DMS53 (cell line): ENCODE measurements around the gene OR8B8.
"Not testable (repeated sequence)": the region's sequence is repeated elsewhere in the genome, so short reads cannot be mapped to it uniquely, and the experiment has no call there.

Experiments used
- DNase-seq: peaks from one replicate; lab custom pipeline; 2025; lab: John Stamatoyannopoulos, UW

Gene OR8B8, protein sequence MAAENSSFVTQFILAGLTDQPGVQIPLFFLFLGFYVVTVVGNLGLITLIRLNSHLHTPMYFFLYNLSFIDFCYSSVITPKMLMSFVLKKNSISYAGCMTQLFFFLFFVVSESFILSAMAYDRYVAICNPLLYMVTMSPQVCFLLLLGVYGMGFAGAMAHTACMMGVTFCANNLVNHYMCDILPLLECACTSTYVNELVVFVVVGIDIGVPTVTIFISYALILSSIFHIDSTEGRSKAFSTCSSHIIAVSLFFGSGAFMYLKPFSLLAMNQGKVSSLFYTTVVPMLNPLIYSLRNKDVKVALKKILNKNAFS

DNA sequence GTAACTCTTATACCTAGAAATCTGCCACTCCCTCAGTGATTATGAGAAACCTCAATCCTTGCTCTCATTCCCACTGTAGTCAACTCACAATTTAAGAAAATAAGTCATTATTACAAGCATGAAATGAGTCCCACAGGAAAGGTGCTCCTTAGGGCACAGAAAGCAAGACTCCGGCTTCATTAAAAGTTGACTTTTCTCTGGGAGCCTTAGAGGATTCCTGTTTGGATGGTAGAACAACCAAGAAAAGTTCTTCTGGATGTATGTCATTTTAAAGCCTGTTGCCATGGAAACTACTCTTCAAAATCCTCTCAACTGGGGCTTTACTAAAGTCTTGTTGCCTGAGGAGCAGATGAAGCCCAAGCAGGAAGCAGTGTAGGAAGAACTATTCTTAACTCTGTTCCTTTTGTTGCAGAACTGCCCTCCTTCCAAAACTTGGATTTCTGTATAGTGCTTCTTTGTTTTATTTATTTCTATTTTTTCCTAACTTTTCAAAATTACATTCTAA lies at the start of gene OR8B8:
Gene OR8B8 (minus strand): TSS at position 51 of the 505 bp plus-strand sequence. CDS start 4,611 bp downstream, outside the sequence.
- DNase-seq, result no peak

DNA sequence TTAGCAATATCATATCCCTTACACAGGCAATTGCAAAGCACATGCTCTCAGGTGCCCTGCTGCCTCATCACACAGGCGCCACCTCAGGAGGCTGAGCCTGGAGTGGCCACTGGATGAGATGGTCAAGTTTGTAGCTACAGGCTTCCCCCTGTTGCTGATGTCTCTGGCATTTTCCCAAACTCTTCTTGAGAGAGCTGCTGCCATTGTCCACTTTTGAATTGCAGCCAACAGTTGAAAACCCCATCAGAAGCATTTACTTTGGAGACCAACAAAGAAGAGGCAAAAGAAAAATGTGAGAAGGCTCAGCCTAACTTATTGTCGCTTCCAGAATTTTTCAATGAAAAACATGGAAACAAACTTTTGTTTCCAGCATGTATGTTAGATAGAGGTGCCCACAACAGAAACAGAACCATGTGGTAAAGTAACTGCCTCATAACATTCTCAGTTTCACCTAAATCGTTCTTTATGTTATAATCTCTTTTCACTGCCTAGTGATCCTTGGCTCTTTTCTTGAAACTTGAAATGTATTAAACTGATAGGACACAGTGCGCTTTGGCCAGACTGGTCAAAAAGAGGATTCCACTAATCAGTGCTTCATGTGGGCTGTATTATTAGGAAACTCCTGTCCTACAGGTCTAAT lies 47.6 kb upstream of the OR8B8 start:
- no peak for DNase-seq

DNA sequence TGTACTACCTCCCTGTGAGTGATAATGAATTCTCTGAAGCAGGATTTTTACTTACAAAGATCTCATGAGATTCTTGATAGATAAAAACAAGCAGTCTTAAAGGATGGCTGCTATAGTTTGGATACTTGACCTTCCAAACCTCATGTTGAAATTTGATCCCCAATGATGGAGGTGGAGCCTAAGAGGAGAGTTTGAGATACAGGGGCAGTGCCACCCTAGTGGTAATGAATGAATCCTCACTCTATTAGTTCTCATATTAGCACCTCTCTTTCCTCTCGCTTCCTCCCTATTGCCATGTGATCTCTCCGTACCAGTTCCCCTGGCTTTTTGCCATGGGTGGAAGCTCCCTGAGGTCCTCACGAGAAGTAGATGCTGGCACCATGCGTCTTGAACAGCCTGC lies 37.9 kb upstream of the OR8B8 start:
- peak; percentile 16 for DNase-seq

DNA sequence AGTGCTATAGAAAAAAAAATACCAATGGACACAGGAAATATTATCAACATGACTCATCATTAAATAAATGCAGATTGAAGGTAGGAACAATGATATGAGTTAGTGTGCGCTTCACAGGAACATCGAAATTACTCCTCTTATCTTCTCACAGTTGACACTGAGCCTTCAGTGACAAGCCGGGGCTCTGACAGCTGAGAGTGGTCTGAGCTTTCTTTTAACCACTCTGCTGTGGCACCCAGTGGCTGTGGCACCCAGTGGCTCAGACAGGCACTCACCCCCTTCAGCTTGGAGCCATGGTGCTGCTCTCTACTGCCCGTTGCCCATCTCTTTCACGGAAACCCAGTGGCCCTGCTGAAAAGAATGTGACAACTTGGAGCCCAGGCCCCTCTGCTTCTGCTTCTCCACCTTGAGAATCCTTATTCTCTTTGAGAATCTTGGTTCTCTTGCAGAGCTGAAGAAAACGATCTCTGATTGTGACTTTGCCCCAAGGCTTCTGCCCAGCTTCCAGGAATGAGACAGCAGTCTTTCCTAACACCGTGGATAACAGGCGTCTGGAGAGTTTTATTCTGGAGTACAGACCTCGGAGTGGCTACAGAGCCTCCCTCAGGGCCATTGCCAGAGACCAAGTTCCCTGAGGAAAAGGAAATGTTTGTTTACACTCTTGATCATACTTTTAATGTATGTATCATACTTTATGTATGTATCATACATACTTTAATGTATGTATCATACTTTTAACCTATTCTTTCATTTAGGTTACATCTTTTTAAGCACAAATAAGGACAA lies 37.1 kb upstream of the OR8B8 start:
- peak; percentile 55 for DNase-seq

DNA sequence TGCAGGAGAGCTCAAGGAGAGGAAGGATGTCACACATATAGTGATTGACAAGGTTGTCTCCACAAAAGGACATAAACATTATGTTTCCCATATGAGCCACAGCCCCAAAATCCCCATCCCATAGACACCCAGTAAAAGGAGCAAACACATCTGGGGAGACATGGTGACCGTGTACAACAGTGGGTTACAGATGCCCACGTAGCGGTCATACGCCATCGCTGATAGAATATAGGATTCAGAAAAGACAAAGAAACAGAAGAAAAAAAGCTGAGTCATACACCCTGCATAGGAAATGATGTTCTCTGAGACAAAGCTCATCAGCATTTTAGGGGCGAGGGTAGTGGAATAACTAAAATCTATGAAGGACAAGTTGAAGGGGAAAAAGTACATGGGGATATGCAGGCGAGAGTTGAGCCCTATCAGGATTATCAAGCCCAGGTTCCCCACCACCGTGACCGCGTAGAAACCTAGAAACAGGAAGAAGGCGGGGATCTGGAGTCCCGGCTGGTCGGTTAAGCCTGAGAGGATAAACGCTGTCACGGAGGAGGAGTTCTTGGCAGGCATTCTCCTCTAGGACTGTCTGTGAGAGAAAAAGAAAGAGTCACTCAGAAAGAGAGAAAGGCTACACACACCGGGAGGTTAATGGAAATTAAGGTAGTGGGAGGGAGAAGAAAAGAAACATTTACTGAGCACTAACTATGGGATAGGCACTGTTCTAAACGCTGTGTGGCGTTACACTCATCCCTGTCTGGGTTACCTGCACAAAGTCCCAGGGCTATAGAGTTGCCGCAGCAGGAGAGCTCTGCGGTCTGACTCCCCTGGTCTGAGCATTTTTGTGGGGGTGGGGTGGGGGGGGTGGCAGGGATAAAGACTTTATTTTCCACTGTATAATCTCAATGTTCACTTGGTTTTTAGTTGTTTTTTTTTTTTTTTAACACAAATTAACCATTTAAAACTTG lies 36.1 kb upstream of the OR8B8 start:
- DNase-seq, result peak; percentile 94

DNA sequence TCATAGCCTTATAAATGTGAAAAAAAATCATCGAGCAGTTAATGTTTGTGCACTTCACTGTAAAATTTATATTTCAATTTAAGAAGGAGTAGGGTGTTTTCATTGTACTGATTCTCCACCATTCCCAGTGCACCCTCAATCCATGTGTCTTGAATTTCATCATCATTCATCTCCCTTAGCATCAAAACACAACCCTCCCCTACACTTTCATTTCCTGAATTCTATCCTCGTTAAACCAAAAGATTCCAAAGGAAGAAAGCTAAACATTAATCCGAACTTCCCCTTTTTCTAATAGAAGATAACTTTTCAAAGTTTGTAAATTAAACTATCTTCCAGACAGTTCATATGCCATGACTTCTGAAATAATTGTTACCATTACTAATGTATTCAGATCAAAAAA lies 34.1 kb upstream of the OR8B8 start:
- no peak for DNase-seq

DNA sequence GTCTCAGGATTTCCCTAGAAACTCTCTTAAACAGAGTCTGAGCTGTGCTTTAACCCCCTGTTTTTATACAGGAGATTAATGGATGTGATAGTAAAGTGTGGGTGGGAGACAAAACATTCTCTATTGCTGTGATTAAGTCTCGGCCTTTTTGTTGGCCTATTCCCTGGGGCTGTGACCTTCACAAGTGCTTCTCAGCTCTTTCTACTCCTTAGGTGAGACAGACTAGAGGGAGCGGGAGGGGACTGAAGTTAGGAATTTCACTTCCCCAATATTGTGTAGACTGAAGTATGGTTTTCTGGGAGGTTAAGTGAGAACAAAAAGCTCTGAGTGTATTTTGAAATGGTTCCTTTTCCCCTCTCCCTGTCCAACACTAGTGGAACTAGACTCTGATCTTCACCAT lies 29.8 kb upstream of the OR8B8 start:
- DNase-seq, result no peak

DNA sequence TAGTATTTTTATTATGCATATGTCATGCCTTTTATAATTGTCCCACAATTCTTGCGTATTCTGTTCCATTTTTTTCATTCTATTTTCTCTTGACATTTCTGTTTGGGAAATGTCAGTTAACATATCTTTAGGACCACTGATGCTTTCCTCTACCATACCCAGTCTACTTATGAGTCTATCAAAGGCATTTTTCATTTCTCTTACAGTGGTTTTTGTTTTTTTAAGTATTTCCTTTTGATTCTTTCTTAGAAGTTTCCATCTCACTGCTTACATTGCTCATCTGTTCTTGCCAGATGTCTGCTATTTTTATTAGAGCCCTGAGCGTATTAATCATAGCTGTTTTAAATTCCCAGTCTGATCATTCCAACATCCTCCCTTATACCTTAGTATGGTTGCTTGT lies 29.3 kb upstream of the OR8B8 start:
- DNase-seq, result no peak

DNA sequence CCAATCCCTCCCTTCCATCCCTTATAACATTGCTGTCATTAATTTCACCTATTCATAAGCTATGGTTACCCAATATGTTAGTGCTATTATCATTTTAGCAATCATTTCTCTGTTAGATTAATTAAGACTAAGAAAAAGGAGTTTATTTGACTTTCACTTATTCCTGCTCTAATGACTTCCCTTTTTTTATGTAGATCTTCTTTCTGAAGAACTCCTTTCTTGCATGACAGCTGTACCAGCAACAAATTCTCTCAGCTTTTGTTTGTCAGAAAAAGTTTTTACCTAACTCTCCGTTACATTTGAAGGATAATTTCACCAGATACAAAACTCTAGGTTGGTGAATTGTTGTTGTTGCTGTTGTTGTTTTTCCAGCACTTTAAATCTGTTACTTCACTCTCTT lies 28.6 kb upstream of the OR8B8 start:
- DNase-seq, result no peak

DNA sequence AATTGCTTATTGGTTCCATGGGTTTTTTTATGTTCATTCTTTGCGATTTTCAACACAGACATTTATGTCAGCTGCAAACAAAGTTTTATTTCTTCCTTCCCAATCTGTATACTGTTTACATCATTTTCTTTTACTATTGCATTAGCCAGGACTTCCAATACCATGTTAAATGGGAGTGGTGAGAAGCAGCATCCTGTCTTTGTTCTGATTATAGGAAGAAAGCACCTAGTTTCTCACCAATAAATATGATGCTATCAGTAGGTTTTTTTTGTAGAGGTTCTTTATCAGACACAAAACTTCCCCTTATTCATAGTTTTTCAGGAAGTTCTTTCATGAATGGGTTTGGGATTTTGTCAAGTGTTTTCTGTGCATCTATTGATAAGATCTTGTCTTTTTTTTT lies 28.0 kb upstream of the OR8B8 start:
- DNase-seq, result no peak

DNA sequence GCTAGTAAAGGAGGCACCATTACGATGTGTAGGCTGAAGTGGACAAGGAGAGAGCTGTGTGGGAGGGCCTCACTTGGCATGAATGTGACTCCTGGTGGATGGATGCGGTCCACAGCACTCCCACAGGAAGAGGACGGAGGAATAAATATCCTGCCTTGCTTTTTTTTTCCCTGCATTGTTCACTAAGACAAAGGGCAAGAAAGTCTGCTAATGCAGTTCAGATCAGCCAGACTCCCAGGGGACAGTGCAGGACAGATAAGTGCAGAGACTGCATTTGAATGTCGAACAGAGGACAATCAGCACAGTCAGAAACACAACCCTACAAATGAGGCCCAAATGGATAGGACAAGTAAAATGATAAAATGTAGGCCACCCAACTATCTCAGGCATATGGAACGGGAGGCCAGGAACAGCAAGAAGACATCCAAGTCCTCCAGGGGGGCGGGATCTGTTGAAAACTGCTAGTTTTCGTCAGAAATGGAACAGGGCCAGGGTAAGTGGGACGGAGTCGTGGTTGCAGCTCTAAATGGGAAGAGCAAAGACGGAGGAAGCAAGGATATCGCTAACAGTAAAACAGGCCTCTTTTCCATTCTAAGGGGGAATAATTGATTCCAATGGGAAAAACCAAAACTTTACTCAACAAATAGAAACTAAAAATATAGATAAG lies 25.2 kb upstream of the OR8B8 start:
- DNase-seq, result no peak

DNA sequence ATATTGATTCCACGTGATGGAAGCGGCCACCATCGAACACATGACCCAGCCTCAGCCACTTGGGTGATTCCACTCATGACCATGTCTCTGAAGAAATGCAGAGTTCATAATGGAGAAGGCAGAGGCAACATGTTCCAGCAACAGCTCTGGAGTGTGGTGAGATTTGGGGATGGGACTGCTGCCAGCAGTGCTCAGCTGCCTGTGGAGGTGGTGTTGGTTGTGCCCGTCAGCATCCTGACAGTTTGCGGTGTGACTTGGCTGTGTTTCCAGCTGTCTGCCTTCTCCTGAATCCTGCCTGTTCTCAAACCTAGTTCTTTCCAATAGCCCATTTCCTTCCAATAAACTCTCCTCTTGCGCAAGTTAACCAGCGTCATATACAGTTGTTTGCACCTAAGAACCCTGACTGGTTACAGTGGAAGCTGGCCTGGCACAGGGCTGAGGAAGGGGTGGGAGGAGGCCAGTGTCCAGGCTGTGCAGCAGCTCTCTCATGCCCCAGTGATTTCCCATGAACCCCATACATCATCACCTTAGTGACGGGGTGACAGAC lies 22.0 kb upstream of the OR8B8 start:
- no peak for DNase-seq

DNA sequence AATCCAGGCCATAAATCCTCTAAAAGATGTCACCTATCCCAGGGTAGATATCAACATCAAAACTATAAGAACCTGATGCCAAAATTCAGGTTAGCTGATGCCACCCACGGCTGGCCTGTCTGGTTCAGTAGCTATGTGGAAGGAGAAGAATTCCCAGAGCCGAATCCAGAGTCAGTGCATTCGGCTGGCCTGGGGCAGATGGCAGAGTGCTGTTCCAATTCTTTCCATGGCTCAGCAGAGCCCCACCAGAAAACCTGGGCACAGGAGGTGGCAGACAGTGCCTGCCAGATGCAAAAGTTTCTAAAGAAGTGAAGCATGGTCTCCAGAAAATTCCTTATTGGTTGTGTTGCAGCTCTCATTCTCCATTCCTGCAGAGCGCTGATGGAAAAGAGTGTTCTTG lies 19.9 kb upstream of the OR8B8 start:
- no peak for DNase-seq

DNA sequence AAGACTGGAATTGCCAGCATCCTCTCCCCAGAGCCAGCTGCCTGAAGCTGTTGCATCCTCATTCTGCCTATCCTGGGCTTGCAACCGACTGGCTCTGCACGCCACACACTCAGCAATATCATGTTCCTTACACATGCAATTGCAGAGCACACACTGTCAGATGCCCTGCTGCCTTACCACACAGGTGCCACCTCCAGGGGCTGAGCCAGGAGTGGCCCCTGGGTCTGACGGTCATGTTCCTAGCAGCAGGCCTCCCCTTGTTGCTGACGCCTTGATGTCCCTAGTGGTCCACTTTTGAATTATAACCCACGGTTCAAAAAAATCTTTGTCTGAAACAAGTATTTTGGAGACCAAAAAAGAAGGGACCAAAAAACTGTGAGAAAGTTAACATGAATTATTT lies 18.5 kb upstream of the OR8B8 start:
- DNase-seq, result no peak

DNA sequence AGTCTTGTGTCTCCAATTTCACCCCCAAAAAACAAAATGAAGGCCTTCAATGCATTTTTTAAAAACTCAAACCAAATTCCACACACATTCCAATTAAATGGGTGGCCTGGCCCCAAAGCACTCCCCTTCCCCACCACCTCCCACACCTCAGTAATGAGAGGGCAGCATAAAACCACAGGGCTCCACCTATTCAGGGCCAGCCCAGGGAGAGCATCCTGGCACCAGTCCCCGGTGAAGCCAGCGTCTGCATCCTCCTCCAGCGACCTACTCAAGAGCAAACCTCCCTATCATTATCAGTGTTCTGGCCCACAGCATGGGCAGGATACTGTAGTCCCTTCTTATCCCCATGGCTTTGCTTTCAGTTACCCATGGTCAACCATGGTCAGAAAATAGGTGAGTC lies 17.8 kb upstream of the OR8B8 start:
- DNase-seq, result no peak

DNA sequence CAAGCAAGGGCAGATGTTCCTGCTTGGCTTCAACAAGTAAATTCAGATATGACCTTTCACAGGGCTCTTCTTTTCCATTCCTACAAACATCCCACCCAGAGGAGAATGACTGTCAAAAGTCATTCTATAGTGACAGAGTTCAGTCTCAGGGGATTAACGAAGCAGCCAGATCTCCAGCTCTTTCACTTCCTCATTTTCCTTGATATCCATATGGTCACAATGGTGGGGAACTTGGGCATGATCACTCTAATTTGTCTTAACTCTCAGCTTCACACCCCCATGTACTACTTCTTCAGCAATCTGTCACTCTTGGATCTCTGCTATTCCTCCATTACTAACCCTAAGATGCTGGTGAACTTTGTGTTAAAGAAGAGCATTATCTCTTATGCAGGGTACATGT lies 15.0 kb upstream of the OR8B8 start:
- DNase-seq, result no peak

DNA sequence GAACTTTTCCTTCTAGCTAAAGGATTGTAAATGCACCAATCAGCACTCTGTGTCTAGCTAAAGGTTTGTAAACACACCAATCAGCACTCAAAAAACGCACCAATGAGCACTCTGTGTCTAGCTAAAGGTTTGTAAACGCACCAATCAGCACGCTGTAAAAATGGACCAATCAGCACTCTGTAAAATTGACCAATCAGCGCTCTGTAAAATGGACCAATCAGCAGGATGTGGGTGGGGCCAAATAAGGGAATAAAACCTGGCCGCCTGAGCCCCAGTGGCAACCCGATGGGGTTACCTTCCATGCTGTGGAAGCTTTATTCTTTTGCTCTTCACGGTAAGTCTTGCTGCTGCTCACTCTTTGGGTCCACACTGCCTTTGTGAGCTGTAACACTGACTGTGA lies 13.9 kb upstream of the OR8B8 start:
- not testable (repeated sequence) for DNase-seq

DNA sequence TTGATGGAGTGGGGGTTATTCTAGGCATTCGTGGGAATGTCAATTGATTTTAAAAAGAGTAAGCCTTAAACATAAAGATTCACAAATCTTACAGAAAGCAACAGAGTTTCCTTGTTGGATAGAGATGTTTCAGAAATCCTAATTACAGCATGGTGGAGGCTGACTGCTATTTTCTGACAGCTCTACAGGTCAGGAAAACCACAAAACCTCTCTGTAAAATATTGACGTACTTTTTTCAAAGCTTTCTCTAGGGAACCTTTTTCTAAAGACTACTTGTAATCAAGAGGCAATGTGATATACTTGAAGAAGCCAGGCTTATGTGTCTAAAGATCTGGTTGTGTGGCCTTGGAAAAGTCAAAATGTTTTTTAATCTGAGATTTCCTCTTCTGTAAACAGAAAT lies 9.1 kb upstream of the OR8B8 start:
- DNase-seq, result no peak

DNA sequence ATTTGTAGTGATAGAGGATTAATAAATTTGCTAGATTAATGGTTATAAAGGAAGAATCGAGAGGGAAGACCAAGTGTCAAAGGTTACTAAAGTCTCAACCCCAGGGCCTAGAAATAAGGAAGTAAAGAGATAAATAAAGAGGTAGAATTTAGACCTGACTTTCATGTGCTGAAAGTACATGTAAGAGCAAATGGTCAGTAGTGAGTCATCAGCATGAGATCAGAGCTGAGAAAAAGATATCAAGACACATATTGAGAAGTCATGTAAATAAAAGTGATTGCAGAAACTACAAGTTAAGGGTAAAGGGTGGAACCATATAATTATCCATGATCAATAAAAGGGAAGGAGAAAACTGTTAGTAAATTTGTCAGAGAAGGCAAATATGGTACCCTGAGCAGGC lies 1.4 kb upstream of the OR8B8 start:
- peak; percentile 45 for DNase-seq

DNA sequence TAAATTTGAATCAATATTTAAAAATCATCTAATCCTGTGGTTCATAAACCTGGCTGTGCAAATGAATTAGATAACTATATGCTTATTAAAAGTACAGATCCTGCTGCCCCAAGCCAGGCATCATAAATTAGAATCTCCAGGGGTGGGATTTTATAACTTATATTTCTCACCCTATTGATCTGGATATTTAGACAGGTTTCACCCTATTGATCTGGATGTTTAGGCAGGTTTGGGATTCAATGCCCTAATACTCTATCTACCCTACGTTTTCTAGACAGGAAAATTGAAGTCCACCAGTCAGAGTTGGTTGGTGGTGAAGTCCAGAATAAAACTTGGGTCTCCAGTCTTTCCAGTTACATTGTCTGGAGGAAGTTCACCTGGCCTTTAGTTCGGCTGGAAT lies 2.6 kb downstream of the OR8B8 start:
- no peak for DNase-seq

DNA sequence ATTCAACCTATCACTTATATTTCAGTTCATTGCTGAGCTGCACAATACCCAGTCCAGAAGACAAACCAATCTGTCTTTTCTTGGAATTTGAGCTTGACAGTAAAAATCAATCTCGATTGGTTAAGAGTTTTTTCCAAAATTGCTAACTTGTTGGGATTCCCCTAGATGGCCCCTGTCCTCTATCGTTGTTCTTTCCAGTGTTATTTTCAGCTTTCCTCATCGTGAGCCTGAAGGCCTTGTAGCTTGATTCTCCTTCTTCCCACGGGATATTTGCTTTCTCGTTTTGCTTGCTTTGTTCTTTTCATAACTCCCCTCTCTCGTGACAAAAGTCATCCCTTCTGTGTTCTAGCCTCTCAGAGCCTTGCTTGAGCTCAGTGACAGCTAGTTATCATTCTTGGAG lies 3.1 kb downstream of the OR8B8 start:
- DNase-seq, result no peak
